Body of pancreas (tissue), 4 donors: Measurements from ENCODE around the gene GLI3.

Source experiments
- CTCF ChIP-seq, 7 experiments: fragments of 450-650 bp in 4 of 7; fragments of 200-600 bp in 3 of 7; sonication (generic) in 3 of 7; IDR thresholded peaks; one replicate each; pipeline ENCODE4 v1.5.1; 2016 to 2019; ENCODE audit warnings: antibody characterized with exemption in 7 of 7
- POLR2A ChIP-seq, 3 donors: fragments of 450-650 bp; IDR thresholded peaks; one replicate each; pipeline ENCODE4 v1.6.1; 2016; ENCODE audit warnings: antibody characterized with exemption in 3 of 3, mild to moderate bottlenecking in 2 of 3

- no peak for TF ChIP-seq CTCF (IDR thresholded peaks at IDR 0.05)
- TF ChIP-seq POLR2A (IDR thresholded peaks at IDR 0.05): no peak
Observed at GRCh38 chr7:42174391-42174912, 62.6 kb downstream of the GLI3 start.
